Osteocyte (in vitro differentiated cells): ENCODE results near the gene PEX13. TPM values are rescaled to one million over a fixed set of nuclear protein-coding genes. Genes with fewer than 3 reads are reported as not detected.
"Not testable (repeated sequence)": the region's sequence is repeated elsewhere in the genome, so short reads cannot be mapped to it uniquely, and the experiment has no call there.

Source experiments
- DNase-seq: peaks from one replicate; pipeline ENCODE4 v3.0.0; 2021; ENCODE audit warnings: mixed read lengths; ENCODE audit not compliant: unreplicated experiment; ENCODE audit errors: extremely low spot score
- H3K27ac Mint-ChIP-seq: one replicate; pipeline ENCODE4 v1.8.0; 2021; ENCODE audit warnings: mild to moderate bottlenecking, mixed read lengths; ENCODE audit not compliant: unreplicated experiment
- H3K27me3 Mint-ChIP-seq: one replicate; pipeline ENCODE4 v1.8.0; 2021; ENCODE audit warnings: mixed read lengths; ENCODE audit not compliant: unreplicated experiment
- H3K36me3 Mint-ChIP-seq: one replicate; pipeline ENCODE4 v1.8.0; 2021; ENCODE audit warnings: mixed read lengths; ENCODE audit not compliant: unreplicated experiment
- H3K4me1 Mint-ChIP-seq: one replicate; pipeline ENCODE4 v1.8.0; 2021; ENCODE audit warnings: mixed read lengths; ENCODE audit not compliant: unreplicated experiment
- H3K4me3 Mint-ChIP-seq: one replicate; pipeline ENCODE4 v1.8.0; 2021; ENCODE audit warnings: mild to moderate bottlenecking, moderate library complexity, mixed read lengths; ENCODE audit not compliant: unreplicated experiment
- H3K9me3 Mint-ChIP-seq: one replicate; pipeline ENCODE4 v1.8.0; 2021; ENCODE audit warnings: mixed read lengths; ENCODE audit not compliant: unreplicated experiment
- total RNA-seq: library from RNA; stranded (reverse); gene quantifications from 2 replicates; pipeline ENCODE4 v1.2.1, GENCODE V29; 2021
- TF ChIP-seq, protein P1 (sequence below): fragments of 200-600 bp; sonication (generic); IDR thresholded peaks from 2 replicates; pipeline ENCODE4 v1.5.0; 2021; ENCODE audit warnings: antibody characterized with exemption, mild to moderate bottlenecking, moderate library complexity

PEX13 gene
- total RNA-seq, 1 donor from 2014 or later = 20.3 TPM

DNA sequence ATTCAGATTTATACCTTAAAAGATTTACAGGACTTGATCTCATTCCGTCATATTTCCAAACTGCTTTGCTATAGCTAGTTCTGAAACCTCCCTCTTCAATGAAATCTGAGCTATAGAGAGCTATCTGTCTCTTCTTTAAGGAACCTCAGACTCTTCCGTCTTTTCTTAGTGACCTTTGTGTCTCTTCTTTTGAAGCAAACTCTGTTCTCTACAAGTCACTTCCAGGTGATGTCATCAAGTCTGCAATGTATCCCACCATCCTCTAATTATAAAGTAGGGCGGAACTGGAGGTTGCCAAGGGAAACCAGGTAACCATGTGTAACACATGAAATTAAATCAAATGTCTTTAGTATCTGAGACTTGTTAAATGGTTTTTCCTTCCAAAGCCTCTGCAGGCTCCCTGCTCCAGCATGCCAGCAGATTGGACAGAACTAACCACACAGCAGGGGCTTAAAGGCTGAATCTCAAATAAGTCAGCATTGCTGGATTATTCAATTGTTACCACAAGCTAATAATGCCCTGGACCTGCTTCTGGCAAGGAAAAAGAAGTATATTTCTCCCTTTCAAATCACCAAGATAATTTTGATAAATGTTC, 41.2 kb upstream of the PEX13 start:
- TF ChIP-seq, protein P1, sequence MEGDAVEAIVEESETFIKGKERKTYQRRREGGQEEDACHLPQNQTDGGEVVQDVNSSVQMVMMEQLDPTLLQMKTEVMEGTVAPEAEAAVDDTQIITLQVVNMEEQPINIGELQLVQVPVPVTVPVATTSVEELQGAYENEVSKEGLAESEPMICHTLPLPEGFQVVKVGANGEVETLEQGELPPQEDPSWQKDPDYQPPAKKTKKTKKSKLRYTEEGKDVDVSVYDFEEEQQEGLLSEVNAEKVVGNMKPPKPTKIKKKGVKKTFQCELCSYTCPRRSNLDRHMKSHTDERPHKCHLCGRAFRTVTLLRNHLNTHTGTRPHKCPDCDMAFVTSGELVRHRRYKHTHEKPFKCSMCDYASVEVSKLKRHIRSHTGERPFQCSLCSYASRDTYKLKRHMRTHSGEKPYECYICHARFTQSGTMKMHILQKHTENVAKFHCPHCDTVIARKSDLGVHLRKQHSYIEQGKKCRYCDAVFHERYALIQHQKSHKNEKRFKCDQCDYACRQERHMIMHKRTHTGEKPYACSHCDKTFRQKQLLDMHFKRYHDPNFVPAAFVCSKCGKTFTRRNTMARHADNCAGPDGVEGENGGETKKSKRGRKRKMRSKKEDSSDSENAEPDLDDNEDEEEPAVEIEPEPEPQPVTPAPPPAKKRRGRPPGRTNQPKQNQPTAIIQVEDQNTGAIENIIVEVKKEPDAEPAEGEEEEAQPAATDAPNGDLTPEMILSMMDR = no peak
- no peaks in the 10 kb centered on the region for H3K27me3 Mint-ChIP-seq
- DNase-seq = no peak
- H3K4me3 Mint-ChIP-seq = no peak overlapping the region
- no peaks in the 10 kb centered on the region for H3K36me3 Mint-ChIP-seq
- no peaks in the 10 kb centered on the region for H3K9me3 Mint-ChIP-seq
- no peaks in the 10 kb centered on the region for H3K4me1 Mint-ChIP-seq
- no peak overlapping the region for H3K27ac Mint-ChIP-seq

DNA sequence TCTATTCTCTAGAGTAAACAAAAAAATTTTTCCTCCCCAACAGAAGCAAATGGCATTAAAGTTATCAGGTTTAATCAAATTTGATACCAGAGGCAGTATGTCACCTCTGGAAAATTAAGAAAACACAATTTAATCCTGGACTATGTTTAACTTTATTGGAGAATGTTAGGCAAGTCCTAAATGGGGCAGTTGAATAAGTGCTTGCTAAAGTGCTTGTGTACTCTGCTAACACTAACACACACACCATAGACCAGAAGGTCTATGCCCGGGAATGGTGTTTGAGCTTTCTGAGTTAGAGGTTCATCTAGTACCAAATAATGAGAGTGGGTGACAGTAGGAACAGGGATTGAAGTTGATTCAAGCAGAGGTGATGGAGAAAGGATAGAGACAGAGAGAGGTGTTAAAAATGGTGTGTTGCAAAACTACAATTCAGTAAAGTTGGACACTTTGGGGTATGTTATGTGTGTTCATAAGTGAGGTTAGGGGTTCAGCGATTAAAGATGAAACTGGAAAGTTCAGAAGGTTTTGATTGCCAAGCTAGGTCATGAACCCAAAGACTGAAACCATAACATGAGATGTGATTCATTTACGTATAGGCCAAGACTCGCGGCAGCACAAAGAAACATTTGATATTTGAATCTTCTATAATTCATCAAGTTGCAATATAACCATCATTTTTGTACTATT, 40.5 kb upstream of the PEX13 start:
- H3K4me3 Mint-ChIP-seq = no peak overlapping the region
- no peak for DNase-seq
- H3K36me3 Mint-ChIP-seq = no peaks in the 10 kb centered on the region
- TF ChIP-seq, protein P1 = no peak
- no peaks in the 10 kb centered on the region for H3K9me3 Mint-ChIP-seq
- H3K27me3 Mint-ChIP-seq = no peaks in the 10 kb centered on the region
- no peak overlapping the region for H3K27ac Mint-ChIP-seq
- H3K4me1 Mint-ChIP-seq = no peaks in the 10 kb centered on the region

DNA sequence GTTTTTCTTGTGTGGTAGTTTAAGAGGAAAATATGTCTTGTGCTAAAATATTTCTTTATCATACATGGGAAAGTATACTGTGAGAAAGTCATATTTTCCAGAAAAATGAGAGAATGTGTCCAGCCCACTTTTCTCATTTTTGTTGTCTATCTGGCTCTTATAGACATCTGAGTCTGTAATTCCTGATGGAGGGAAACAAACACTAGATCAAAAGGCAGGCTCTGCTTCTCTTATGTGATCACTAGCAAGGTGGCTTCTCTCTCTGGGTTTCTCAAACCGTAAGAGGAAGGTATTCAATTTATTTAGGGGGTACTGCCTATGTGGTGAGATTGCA, 40.0 kb upstream of the PEX13 start:
- DNase-seq = no peak
- H3K27ac Mint-ChIP-seq = no peak overlapping the region
- H3K4me1 Mint-ChIP-seq = no peaks in the 10 kb centered on the region
- no peaks in the 10 kb centered on the region for H3K9me3 Mint-ChIP-seq
- H3K4me3 Mint-ChIP-seq = no peak overlapping the region
- H3K27me3 Mint-ChIP-seq = no peaks in the 10 kb centered on the region
- TF ChIP-seq, protein P1 = no peak
- H3K36me3 Mint-ChIP-seq = no peaks in the 10 kb centered on the region

DNA sequence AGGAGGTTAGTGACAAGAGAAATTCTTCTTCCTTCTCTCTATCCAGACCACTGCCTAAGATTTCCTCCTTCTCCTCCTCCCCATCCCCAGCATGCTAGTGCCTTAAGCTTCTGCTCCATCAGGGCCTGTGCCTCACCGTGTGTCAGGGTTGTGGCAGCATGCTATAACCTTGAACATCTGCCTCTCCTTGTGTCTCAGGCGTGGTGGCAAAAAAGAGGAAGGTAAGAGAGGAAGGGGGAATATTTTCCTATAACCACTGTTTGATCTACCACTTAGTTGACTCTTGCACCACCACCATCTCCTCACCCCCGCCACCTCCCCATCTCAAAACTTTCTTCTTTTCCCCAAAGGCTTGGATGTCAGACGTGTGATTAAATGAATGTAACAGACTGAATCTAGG, 38.3 kb upstream of the PEX13 start:
- Mint-ChIP-seq H3K27ac (no peak overlapping the region), H3K9me3 (no peaks in the 10 kb centered on the region), H3K4me3 (no peak overlapping the region), H3K36me3 (no peaks in the 10 kb centered on the region), H3K27me3 (no peaks in the 10 kb centered on the region), H3K4me1 (no peaks in the 10 kb centered on the region)
- TF ChIP-seq, protein P1 = no peak
- no peak for DNase-seq

DNA sequence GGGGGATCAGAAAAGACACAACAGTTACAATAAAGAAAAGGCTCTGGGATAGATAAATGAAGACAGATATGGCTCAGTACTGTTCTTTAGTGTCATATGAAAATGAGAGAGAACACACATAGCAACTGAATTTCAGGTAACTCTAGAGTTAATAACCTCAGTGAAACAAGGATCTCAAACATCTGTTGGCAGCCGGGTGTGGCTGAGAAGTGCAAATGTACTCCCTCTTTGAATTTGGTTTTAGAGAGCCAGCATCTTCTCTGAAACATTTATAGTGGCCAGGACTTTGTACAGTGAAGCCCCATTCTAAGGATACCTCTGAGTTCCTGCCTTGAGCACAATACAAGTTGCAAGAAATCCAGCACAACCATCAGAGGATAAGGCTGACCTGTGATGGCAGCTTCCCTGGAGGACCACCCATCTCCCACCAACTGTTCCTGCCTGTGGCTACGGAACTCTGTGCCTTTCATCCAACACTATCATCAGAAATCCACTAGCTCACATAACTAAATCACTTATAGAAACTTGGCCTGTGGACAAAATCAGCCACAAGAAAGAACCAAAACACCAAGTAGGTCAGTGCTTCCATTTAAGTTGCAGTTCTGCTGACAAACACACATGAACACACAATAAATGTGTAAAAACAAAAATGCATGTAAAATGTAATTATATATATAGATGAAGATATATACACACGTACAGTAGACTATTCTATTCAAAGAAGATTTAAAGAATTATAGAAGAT, 37.3 kb upstream of the PEX13 start:
- Mint-ChIP-seq H3K36me3 (no peaks in the 10 kb centered on the region), H3K4me1 (no peaks in the 10 kb centered on the region), H3K4me3 (no peak overlapping the region), H3K9me3 (no peaks in the 10 kb centered on the region), H3K27ac (no peak overlapping the region), H3K27me3 (no peaks in the 10 kb centered on the region)
- no peak for DNase-seq
- TF ChIP-seq, protein P1 = no peak

DNA sequence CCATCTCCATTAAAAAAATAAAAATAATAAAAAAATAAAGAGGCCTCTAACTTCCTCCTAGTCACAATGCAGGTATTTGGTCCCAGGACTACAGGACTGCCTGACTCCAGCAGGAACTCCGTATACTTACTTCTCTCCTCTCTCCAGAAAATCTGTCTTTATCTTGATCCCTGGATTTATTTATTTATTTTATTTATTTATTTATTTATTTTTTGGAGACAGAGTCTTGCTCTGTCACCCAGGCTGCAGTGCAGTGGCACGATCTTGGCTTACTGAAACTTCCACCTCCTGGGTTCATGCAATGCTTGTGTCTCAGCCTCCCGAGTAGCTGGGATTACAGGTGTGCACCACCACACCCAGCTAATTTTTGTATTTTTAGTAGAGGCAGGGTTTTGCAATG, 35.5 kb upstream of the PEX13 start:
- not testable (repeated sequence) for DNase-seq, H3K27me3 Mint-ChIP-seq, H3K36me3 Mint-ChIP-seq, H3K4me1 Mint-ChIP-seq, H3K9me3 Mint-ChIP-seq, H3K27ac Mint-ChIP-seq, H3K4me3 Mint-ChIP-seq
